GM18867 (cell line): ENCODE measurements around the gene SLC8A1.

Experiments used
- ATAC-seq: cut with Tn5 transposase; IDR thresholded peaks from one replicate; pipeline ENCODE4 v1.9.1; 2021; ENCODE audit warnings: mild to moderate bottlenecking, moderate library complexity; ENCODE audit not compliant: unreplicated experiment

The SLC8A1 gene

DNA sequence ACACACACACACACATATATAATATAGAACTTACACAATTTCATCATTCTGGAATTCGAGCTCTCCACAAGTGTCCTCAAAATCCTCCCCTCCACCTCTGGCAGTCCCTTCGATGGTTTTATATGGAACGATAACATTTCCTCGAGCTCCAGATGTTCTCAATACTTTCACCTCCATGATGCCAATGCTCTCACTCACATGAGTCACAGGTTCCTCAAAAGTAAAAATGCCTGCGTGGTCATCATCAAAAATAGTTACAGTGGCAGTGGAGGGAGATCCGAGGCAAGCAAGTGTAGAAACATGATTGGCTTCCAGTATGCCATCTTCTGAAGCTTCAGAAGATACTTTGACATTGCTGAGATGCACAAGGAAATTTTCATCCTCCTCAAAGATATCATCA, 23.5 kb downstream of the SLC8A1 start:
- no peak for ATAC-seq

DNA sequence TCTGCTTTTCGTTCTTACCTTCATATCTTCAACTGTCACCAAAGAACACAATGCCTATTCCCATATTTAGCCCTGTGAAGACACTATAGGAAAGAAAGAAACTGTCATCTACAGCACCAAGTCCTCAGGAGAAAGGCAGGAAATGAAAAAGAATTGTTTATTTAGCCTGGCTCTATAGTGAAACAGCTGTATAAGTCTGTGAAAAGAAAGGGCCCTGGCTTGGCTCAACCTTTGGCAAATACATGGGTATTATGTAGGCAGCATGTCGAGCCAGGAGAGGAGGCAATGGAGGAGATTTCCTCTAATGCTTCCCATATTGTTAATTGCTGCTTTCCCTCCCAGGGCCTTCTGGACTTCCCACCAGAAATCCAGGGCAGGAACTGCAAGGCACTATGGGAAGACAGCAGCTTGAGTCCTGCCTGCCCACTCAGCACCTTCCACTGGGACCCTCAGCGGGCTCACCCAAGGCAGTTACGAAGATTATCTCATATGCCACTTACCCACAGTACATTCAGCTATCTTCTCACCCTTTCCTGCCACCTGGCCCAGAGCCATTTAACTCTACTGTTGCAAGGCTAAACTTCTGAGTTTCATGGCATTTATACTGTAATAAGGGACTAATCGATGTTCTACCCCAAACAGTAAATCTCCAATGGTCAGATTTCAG, 30.1 kb downstream of the SLC8A1 start:
- ATAC-seq: no peak

GRCh38 chr2:40420478-40420877, 31.4 kb downstream of the SLC8A1 start:
- ATAC-seq: no peak

- ATAC-seq: no peak
Observed at GRCh38 chr2:40419364-40419762, 32.5 kb downstream of the SLC8A1 start.

- ATAC-seq: no peak
Observed at GRCh38 chr2:40418614-40419363, 33.1 kb downstream of the SLC8A1 start.

GRCh38 chr2:40416486-40416885, 35.4 kb downstream of the SLC8A1 start:
- ATAC-seq: no peak

DNA sequence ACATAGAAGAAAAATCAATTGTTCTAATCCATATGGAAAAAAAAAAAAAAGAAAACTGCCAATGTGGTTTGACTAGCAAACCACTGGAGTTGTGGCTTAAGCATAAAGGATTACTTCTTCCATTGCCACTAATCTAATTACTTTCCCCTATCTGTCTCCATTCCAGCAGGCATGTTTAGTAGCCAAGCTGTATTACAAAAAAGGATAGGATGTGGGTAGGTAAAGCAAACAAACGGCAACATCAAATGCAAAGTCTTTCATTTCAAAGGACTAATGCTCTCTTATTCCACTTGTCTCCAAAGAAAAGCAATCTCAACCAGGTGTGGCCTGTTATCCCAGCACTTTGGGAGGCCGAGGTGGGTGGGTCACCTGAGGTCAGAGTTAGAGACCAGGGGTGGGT, 36.5 kb downstream of the SLC8A1 start:
- ATAC-seq: no peak

- ATAC-seq: no peak
Observed at GRCh38 chr2:40412456-40412855, 39.4 kb downstream of the SLC8A1 start.

GRCh38 chr2:40410695-40411094, 41.2 kb downstream of the SLC8A1 start:
- ATAC-seq: no peak

- ATAC-seq: no peak
Observed at GRCh38 chr2:40409734-40410133, 42.2 kb downstream of the SLC8A1 start.

DNA sequence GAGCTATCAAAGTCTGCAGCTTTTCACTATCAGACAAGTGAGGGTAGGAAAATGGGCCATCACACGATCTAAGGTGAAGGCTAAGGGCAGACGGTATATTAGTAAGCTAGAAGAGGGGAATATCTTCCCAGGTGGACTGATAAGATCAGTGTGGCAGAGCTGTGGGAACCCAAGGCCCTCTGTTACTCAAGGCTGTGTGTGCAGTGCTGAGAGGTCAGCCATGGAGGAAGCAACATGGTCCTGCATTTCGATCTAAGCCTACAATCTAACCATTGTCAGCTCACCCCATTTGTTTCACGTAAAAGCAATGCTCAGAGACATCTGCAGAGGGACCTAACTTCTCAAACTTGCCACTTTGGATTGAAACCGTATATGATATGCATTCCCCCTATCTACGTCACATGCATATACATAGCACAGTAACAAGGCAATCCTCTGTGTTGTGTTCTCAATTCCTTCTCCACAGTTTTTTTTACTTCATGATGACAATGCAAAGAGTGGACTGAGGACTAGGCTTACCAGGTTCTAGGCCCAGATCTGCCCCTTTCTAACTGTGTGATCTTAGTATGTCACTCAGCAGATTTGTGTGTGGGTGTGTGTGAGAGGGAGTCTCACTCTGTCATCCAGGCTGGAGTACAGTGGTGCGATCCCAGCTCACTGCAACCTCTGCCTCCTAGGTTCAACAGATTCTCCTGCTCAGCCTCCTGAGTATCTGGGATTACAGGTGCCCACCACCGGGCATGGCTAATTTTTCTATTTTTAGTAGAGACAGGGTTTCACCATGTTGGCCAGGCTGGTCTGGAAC, 45.2 kb downstream of the SLC8A1 start:
- no peak for ATAC-seq

DNA sequence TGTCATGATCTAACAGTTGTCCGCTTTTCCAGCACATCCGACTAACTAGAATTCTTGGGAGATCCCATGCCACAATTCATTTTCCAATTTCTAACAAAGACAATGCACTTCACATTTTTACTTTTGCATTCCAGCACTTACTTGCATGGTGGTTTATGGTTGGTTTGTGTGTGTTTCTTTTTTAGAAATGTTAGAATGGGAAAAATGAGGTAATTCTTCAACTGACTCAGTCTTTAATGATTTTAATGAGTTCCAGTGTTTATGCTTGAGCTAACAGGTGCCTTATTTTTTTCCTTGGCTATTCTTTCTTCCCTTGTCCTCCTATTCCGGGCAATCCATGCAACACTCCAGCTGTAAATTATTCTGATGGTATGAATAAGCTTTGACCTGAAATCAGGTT, 46.4 kb downstream of the SLC8A1 start:
- no peak for ATAC-seq

GRCh38 chr2:40404517-40404916, 47.4 kb downstream of the SLC8A1 start:
- peak; percentile 90 for ATAC-seq

- no peak for ATAC-seq
Observed at GRCh38 chr2:40403233-40403836, 48.6 kb downstream of the SLC8A1 start.

- no peak for ATAC-seq
Observed at GRCh38 chr2:40401896-40402295, 50.0 kb downstream of the SLC8A1 start.

DNA sequence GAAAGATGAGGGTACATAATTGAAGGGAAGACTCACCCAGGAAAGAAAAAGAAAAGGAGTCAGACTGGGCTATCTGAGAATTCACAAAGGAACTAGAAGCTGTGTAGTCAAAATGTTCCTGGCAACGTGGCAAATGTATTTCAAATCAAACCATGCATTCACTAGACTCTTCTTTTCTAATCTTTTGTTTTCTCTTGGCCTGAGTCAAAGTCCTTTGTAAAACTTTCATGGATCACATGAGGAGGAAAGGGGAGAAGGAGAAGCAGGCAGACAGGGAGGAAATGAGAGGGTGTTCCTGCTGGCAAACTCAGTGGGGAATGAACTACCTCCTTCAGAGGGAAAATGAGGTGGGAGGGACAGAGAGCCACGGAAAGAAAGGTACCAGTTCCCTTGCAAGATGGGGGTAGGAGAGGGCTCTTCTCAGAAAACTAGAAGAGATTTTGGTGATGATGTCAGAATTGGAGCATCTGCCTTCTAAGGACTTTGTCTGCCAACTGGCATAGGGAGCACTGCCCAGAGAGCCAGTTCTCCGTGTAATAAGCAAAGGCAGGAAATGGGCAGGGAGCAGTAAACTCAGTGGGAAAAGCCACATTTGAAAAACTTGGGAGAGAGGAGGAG, 51.4 kb downstream of the SLC8A1 start:
- ATAC-seq: no peak

GRCh38 chr2:40397765-40398164, 54.1 kb downstream of the SLC8A1 start:
- no peak for ATAC-seq

- no peak for ATAC-seq
Observed at GRCh38 chr2:40396124-40396523, 55.8 kb downstream of the SLC8A1 start.

DNA sequence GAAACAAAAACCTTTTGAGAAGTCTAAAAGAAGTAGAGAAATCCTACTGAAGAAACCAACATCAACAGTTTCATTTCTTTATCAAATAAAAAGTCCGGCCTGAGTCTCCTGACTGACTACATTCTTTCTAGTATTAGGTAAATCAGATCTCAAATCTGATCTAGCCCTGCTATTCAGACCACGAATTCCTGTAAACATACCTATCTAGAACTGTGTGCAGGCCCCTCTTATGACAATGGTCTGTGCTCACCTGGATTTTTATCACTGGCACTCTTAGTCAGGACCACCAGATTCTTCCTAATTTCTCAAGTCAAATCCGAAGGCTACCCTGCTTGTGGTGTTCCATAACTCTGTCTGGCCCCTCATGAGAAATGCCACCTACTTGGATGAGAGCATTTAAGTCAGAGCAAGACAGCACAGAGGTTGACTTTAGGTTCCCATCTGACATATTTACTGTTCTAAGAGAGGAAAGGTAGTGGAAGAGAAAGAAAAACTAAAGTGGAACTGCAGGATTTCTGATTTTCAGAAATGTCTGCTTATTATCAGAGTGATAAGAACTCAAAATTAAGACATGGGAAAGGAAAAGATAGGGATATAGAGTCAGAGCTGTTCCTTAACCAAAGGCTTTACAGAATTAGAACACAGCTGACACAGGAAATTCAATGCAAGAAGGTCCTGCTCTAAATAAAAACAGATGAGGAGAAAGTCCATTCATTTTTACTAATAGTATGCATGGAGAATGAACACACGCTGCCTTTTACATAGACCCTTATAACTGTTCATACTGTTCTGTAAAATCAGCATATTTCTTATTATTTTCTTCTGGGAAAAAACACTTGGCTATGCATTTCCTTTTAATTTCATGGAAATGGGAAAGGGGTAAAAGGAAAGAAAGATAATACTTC, 56.5 kb downstream of the SLC8A1 start:
- ATAC-seq: no peak

DNA sequence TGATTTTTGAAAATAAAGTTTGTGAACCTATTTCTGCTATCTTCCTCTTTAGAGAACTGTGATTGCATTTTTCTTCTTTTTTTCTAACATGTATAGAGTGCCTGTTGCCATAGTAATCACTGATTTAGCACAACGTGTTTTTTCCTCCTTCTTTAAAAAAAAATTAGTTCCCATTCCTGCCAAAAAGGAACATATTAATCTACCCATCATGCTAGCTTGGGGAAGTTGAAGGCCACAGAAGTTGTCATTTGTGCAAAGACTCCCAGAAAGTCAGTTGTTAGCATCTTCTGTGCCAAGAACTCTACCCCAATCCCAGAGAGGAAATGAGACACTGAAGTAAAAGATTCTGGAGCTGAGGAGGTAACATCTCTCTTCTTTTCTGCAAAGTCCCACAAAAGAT, 57.3 kb downstream of the SLC8A1 start:
- ATAC-seq: no peak
